ENCODE data around the gene HCRTR1.
A peak's percentile ranks its signal among the peaks of the same experiment; 100 is the strongest.

HCRTR1 gene

DNA sequence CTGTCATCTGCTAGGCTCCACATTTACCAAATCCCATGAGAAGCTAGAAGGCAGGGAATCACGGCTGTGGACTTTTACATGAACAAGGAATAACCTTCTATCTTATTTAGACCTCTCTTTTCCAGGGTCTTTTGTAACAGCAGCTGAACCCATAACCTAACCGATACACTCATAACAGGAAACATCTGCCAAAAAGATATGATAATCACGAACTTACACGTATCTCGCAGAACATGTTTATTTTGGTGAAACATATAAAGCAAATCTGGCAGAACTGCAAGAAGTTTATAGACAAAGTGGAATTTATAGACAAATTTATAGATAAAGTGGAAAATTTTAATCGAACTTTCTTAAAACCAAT lies 20.8 kb upstream of the HCRTR1 start:
- DNase-seq (ENCODE audit: extremely low read depth in 1 of 2, low read depth in 1 of 2), result no peak

- DNase-seq (ENCODE audit: extremely low read depth in 1 of 2, low read depth in 1 of 2), result no peak
Observed at GRCh38 chr1:31598980-31599379, 18.5 kb upstream of the HCRTR1 start.

DNA sequence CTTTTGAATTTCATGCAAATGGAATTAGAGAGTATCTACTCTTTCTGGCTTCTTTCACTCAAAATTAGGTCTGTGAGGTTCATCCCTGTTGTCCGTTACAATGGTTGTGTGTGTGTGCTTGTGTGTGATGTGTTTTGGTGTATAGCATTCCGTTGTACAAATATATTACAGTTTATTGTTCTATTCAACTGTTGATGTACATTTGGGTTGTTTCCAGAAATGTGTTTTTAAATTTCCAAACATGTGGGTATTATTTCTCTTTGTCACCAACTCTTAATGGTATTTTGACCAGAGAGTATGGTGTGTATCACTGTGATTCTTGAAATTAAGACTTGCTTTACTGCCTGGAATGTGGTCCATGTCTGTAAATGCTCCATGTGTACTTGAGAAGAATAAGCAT lies 16.8 kb upstream of the HCRTR1 start:
- no peak for DNase-seq (ENCODE audit: extremely low read depth in 1 of 2, low read depth in 1 of 2)

- DNase-seq (ENCODE audit: extremely low read depth in 1 of 2, low read depth in 1 of 2), result no peak
Observed at GRCh38 chr1:31602081-31602480, 15.4 kb upstream of the HCRTR1 start.

DNA sequence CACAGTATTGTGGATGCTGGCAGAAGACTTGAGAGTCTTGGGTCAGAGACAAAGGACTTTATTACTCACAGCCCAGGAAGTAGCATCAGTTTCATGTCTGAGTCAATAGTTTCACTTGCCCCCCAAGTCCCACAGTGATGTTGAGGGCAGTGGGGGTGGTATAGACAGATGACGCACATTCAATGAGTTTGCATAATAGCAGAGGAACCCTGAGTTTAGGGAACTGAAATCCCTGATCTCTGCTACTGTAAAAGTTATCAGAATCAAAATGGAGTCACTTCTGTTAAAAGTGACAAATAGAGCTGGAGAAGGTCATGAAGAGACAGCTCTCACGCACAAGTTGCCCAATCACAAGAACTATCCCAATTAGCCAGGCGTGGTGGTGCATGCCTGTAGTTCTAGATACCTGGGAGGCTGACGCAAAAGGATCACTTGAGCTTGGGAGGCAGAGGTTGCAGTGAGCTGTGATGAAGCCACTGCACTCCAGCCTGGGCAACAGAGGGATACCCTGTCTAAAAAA lies 11.5 kb upstream of the HCRTR1 start:
- DNase-seq (ENCODE audit: extremely low read depth in 1 of 2, low read depth in 1 of 2), result no peak

DNA sequence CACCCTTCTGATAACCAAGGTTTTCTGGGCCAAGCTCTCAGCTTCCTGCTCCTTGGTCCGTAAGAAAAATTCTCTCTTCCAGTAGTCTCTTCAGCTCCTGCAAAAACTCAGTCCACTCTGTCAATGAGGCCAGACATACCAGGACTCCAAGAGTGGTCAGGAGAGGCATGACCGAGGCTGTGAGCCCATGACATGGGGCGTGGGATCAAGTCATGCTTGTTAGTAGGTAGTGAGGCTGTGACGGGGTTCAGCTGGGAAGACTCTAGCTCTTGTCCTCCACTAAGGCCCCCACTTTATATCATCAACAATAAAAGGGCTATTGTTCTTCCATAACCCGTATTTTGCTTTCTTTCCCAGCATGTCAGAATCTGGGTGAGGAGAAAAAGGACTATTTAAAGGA lies 10.1 kb upstream of the HCRTR1 start:
- no peak for DNase-seq (ENCODE audit: extremely low read depth in 1 of 2, low read depth in 1 of 2)

DNA sequence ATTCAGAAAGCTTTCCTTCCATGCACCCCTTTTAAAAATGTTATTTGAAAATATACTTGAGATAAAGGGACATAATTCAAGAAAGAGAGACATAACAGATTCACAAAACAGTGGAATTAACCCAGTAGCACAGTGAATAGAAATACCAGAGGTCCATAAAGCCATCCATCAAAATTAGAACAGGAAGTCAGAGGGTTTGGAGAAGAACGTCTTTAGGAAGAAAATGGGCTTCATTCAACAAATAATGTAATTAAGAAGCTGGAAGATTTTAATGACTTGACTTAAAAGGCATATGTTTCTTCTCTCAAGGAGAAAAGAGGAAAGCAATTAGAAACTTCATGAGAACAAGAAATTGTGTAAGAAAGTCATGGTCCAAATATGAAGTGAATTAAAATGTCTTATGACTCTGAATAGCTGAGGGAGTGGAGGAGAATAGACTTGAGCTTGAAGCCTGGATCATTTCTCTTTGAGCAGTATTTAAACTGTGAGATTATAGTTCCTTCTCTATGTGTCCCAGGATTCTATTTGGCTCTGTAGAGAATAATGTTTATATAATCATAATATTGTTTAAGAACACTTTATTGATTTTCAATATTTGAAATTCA lies 7.9 kb upstream of the HCRTR1 start:
- no peak for DNase-seq (ENCODE audit: extremely low read depth in 1 of 2, low read depth in 1 of 2)

GRCh38 chr1:31614414-31615005 lies 3.0 kb upstream of the HCRTR1 start:
- no peak for DNase-seq (ENCODE audit: extremely low read depth in 1 of 2, low read depth in 1 of 2)

DNA sequence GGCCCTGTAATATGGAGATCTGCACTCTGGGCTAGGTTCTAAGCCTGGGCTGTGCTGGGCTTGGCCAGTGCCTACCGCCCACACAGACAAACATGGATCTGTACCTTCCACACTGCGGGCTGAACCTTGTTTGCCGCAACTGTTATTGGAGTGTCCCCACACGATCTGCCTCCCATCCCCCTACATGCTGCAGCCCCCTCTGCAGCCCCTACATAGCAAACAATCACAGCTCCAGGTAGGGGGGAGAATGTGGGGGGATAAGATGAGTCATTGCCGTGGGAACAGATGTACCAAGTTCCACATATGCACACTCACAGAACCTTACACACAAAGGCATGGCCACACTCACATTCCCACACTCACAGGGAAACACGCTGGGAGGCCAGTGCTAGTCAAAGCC lies 2.1 kb upstream of the HCRTR1 start:
- DNase-seq (ENCODE audit: extremely low read depth in 1 of 2, low read depth in 1 of 2), result no peak

- DNase-seq (ENCODE audit: extremely low read depth in 1 of 2, low read depth in 1 of 2), result no peak
Observed at GRCh38 chr1:31615939-31616338, 1.6 kb upstream of the HCRTR1 start.

DNA sequence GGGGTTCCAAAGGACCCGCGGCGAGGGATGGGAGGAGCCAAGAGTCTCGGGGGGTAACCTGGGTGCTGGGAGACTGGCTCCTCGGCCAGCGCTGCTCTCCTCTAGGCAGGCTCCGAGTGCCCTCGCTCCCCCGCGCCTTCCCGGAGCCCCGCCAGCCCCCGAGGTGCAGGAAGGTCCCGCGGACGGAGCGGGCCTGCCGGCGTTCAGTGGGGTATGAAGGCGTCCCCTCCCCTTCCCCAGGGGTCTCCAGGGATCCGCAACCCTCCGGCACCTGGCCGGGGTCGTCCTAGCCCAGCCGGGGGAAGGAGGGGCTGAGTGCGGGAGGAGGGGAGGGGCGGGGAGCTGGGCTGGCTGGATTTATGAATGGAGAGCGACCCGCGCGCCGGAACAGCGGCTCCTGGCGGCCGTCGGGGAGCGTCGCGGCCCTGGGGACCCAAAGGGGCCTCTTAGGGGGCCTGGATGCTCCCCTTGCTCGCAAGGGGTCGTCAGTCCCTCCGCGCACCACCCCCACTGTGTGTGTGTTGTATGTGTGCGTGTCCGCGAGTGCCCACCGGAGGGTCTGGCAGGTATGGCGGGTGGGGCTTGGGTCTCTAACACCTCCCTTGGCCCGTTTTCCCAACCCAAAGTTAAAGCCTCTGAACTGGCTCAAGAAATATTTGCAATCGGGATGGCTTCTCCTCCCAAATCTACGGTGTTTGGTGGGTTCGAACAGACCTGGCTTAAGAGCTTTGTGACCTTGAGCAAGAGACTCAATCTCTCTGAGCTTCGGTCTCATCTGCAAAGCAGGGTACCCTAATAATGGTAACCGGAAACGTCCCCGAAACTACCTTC lies 642 bp downstream of the HCRTR1 start:
- DNase-seq (ENCODE audit: extremely low read depth in 1 of 2, low read depth in 1 of 2), result peak; percentile 13 to 27

DNA sequence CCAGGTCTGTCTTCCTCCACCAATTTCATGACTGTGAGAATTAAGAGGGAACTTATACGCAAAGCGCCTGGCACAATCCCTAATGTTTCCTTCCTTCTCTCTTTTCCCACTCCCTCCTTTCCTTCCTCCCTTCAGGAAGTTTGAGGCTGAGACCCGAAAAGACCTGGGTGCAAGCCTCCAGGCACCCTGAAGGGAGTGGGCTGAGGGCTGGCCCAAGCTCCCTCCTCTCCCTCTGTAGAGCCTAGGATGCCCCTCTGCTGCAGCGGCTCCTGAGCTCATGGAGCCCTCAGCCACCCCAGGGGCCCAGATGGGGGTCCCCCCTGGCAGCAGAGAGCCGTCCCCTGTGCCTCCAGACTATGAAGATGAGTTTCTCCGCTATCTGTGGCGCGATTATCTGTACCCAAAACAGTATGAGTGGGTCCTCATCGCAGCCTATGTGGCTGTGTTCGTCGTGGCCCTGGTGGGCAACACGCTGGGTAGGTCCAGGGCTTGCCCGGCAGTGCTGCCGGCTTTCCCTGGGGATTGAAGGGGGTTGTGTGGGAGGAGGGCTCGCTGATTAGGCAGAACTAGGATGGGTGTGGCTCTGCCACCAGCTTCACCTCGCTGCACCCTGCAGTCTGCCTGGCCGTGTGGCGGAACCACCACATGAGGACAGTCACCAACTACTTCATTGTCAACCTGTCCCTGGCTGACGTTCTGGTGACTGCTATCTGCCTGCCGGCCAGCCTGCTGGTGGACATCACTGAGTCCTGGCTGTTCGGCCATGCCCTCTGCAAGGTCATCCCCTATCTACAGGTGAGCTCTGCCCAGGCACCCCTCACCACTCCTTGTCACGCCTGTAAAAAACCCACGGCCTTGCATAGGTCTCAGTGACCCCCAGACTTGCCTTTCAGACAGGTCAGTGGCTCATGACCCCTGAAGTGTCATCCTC lies 1.7 kb downstream of the HCRTR1 start:
- no peak for DNase-seq (ENCODE audit: extremely low read depth in 1 of 2, low read depth in 1 of 2)

DNA sequence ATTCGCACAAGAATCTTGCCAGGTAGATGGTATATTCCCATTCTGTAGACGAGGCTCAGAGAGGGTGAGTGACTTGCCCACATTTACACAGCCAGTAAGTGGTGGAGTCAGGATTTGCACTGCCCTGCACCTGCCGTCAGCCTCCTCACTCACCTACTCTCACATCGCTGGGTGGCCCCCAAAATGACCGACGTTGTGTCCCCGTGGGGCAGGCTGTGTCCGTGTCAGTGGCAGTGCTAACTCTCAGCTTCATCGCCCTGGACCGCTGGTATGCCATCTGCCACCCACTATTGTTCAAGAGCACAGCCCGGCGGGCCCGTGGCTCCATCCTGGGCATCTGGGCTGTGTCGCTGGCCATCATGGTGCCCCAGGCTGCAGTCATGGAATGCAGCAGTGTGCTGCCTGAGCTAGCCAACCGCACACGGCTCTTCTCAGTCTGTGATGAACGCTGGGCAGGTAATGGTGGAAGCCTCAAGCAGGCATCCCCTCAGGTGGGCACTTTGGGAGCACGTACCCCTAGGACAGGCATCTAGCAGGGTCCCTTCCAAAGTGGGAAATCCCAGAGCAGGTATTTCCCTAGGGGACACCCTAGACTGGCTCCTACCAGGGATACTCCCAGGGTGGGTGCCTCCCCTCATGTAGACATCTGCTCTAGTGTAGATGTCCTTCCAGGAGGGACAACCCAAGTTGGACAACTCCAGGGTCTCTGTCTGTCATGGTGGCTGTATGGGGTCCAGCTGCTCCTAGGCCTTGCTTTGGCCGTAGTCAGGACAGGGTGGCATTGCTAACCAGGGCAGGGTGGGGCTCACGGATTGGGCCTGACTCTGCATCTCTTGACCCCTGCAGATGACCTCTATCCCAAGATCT lies 3.4 kb downstream of the HCRTR1 start:
- DNase-seq (ENCODE audit: extremely low read depth in 1 of 2, low read depth in 1 of 2), result no peak

DNA sequence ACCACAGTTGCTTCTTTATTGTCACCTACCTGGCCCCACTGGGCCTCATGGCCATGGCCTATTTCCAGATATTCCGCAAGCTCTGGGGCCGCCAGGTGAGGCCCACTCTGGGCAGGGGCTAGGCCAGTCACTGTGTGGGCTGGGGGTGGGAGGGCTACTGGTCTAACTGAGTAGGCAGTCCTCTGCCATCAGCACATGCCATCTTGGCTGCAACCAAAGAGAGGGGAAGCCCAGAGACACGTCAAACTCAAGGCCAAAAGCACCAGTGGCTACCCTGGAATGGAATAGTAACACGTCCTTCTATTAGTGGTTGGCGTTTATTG lies 4.0 kb downstream of the HCRTR1 start:
- no peak for DNase-seq (ENCODE audit: extremely low read depth in 1 of 2, low read depth in 1 of 2)

DNA sequence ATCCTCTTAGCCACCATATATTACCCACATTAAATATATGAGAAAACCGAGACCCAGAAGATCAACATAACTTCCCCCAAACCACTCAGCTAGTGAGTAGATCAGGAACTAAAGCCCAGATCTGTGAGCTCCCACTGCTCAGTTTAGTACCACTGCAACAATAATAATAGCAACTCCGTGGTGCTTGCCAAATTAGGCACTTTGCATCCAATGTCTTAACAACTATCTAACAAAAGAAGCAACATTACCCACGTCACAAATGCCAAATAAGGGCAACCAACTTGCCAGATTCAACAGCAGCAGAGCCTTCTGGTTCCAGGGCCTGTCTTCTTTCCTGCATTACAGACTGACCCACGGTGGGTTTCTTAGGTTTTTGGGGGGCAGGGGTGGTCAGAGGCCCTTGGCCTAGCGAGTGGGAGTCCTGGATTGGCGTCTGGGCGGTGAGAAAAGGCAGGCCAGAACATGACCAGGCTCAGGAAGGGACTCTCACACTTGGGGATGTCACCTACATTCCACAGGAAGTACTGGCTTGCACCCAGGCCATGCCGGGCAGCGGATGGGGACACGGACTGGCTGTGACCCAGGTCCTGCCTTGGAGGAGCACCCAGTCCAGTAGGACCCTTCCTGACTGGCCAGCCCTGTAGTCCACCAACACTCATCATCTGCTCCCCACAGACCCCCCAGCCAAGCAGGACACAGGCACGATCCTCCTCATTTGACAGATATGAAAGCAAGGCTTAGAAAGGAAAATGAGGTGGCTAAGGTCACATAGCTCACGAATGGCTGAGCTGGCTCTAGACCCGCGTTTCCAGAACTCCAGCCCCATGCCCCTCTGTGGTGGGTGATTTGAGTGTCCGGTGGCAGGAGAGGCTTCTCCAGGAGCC lies 4.6 kb downstream of the HCRTR1 start:
- no peak for DNase-seq (ENCODE audit: extremely low read depth in 1 of 2, low read depth in 1 of 2)

- no peak for DNase-seq (ENCODE audit: extremely low read depth in 1 of 2, low read depth in 1 of 2)
Observed at GRCh38 chr1:31623365-31623764, 5.9 kb downstream of the HCRTR1 start.

GRCh38 chr1:31624309-31624708 lies 6.8 kb downstream of the HCRTR1 start:
- DNase-seq (ENCODE audit: extremely low read depth in 1 of 2, low read depth in 1 of 2), result no peak

GRCh38 chr1:31624731-31625514 lies 7.4 kb downstream of the HCRTR1 start:
- no peak for DNase-seq (ENCODE audit: extremely low read depth in 1 of 2, low read depth in 1 of 2)

Measured in activated CD8-positive, alpha-beta memory T cell treated with anti-CD3 and anti-CD28 coated beads for 1 hour (primary cell).